ENCODE data around the gene ABCB8. TPM values are rescaled to one million over a fixed set of nuclear protein-coding genes. Genes with fewer than 3 reads are reported as not detected.

Gene ABCB8
- total and polyA plus RNA-seq, 9 of the 15 experiments (the other 6 are each of a cell fraction or from before 2014, with no cell fraction given) = 7.6 to 106 (median 36.3) TPM

GRCh38 chr7:151057989-151058780 lies 29.9 kb downstream of the ABCB8 start (continued):
- TF ChIP-seq GMEB1 (CRISPR knock-in tag; IDR thresholded peaks at IDR 0.05) (peak; percentile 95), KHSRP (IDR thresholded peaks at IDR 0.05) (no peak), PCBP1 (IDR thresholded peaks at IDR 0.05; ENCODE audit: low read depth, low read length, poor library complexity, severe bottlenecking) (no peak), IRF9 (tag; IDR thresholded peaks at IDR 0.05) (no peak), ZFP36 (IDR thresholded peaks at IDR 0.05; ENCODE audit: low read depth, low read length, partially characterized antibody) (peak; percentile 15), ZNF174 (CRISPR knock-in tag; IDR thresholded peaks at IDR 0.05) (no peak), HDGF (IDR thresholded peaks at IDR 0.05) (peak; percentile 59; the same call in 1 of the 2 replicates), TRIM25 (IDR thresholded peaks at IDR 0.05; ENCODE audit: borderline replicate concordance) (no peak), ZNF347 (CRISPR knock-in tag; IDR thresholded peaks at IDR 0.05; ENCODE audit: low read depth) (no peak), IRF1 (CRISPR knock-in tag; IDR thresholded peaks at IDR 0.05; ENCODE audit: borderline replicate concordance) (no peak), OTX1 (CRISPR knock-in tag; IDR thresholded peaks at IDR 0.05) (no peak), ZNF551 (CRISPR knock-in tag; IDR thresholded peaks at IDR 0.05) (no peak), TAF7 (tag; IDR thresholded peaks at IDR 0.05) (peak; percentile 51; the same call in 1 of the 2 replicates), CREB3 (tag; conservative IDR thresholded peaks at IDR 0.05; ENCODE audit: low read depth) (0 out of 2 replicates have a peak, but pooled peaks have one; percentile 84), THRAP3 (IDR thresholded peaks at IDR 0.05; ENCODE audit: borderline replicate concordance) (no peak), DPF2 (IDR thresholded peaks at IDR 0.05) (peak; percentile 62), ZZZ3 (IDR thresholded peaks at IDR 0.05) (no peak), SNIP1 (IDR thresholded peaks at IDR 0.05; ENCODE audit: low read depth) (no peak), ZFP1 (CRISPR knock-in tag; IDR thresholded peaks at IDR 0.05) (no peak), ARHGAP35 (IDR thresholded peaks at IDR 0.05; ENCODE audit: partially characterized antibody) (no peak), ARID3A (IDR thresholded peaks at IDR 0.05; ENCODE audit: borderline replicate concordance, low read depth, low read length) (no peak)

All from K562 (cell line).